D341Med (cell line): ENCODE measurements around the gene FIGN.
A peak's percentile ranks its signal among the peaks of the same experiment; 100 is the strongest.

Experiments used
- DNase-seq: peaks from one replicate; pipeline ENCODE4 v3.0.0; 2012; ENCODE audit warnings: low spot score

FIGN gene

GRCh38 chr2:163735685-163736432, at the start of gene FIGN:
FIGN (minus strand) TSS chr2:163736008; CDS start chr2:163734927, 1,081 bp downstream.
- DNase-seq: peak; percentile 76

GRCh38 chr2:163785162-163785561, 49.4 kb upstream of the FIGN start:
- DNase-seq: no peak

DNA sequence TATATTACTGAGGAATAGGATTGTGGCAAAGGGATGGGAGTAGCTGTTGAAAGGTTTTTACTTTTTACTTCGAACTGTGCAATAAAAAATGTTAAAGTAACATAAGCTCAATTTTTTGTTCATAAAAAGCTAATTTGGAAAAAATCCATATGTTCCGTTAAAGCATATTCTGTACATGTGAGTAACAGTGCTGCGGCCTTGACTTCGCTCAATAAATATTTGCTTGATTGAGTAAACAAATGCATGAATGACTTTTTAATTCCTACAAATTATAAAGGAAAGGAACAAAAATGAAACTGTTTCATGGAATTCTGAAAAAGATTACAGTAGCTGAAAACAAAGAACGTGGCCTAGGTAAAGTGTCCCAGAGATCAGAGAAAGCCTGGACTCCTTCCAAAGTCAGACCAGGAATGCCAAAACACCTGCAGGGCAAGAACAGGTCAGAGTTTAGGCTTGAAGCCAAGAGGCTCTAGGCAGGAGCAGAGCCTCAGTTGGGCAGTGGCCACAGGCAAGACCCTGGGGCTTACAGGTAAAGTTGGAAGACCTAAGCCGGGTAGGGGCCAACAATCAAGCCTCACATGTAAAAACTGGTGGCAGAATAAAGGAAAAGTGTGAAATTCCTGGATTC, 44.3 kb upstream of the FIGN start:
- no peak for DNase-seq

DNA sequence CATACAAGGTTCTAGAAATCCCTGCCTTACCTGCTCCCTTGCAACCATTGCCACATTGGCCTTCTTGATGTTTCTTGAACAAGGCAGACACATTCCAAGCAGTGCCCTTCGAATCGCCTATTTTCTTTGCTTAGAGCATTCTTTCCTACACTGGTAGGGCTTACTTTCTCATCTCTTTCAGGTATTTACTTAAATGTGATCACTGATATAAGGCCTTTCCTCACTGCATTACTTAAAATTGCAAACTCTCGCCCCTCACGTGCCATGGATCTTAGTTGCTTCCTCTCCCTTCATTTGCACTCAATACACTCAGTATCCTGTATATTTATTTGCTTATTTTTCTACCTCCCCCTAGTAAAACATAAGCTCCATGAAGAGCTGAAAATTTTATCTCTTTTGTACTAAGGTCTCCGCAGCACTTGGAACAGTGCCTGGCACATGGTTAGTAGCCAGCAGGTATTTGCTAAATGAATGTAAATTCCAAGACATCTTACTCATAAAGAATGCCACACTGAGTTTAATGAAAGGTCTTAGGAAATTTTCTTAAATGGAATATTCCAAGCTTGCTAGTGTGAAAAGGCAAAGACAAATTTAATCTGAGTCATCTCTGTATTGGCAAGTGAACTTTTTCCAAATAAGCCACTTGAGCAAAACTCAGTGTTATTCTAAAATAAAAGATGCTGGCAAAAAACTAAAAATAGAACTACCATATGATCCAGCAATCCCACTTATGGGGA, 42.4 kb upstream of the FIGN start:
- no peak for DNase-seq

DNA sequence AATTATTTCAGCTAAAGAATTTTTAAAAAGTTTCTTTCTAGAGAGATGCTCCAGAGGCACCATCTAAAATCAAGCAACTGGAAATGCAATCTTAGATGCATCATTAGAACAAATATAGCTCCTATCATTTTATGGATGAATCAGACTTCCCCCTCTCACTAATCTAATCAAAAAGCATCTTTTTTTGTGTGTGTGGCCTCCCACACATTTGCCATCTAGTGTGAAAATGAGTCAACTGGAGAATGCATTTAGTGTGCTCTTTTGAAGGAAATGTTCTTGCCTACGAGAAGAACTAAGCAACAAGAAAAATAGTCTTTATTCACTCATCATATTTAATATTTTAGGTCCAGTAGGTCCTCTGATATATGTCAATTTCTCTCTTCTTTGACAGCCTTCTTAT, 39.5 kb upstream of the FIGN start:
- no peak for DNase-seq

DNA sequence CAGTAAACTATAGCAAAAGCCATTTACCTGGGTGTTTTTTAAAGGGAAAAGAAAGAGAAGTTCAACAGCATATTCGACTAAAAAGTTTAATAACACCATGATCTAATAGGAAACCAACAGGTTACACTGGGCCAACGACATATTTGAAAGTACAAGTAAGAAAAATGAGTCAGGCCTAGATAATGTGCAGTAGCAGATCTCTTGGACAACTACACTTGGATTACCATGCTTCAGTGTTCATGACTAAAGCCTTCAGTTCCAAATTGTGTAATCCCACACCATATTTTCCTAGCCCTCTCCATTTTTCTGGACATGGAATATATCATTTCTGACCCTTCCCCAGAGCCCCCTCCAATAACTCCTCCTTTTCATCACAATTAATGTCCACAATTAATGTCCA, 39.1 kb upstream of the FIGN start:
- DNase-seq: no peak

GRCh38 chr2:163773276-163773675, 37.5 kb upstream of the FIGN start:
- no peak for DNase-seq

DNA sequence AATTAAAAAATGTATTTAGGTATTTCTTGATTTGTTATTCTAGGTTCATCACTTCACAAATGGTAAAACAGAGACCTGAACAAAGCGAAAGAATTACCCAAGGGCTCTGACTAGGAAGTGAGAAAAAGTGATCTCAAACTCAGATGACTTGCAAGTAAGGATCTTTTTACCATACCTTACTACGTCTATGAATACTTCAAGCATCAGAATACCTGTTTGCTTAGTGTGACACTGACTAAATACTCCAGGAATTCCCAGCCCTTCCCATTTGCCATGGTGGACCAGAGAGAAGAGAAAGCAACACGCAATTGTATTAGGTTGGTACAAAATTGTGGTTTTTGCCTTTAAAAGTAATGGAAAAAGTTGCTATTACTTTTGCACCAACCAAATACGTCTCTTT, 35.8 kb upstream of the FIGN start:
- no peak for DNase-seq

GRCh38 chr2:163768881-163769695, 33.3 kb upstream of the FIGN start:
- no peak for DNase-seq

GRCh38 chr2:163767097-163767496, 31.3 kb upstream of the FIGN start:
- DNase-seq: no peak

DNA sequence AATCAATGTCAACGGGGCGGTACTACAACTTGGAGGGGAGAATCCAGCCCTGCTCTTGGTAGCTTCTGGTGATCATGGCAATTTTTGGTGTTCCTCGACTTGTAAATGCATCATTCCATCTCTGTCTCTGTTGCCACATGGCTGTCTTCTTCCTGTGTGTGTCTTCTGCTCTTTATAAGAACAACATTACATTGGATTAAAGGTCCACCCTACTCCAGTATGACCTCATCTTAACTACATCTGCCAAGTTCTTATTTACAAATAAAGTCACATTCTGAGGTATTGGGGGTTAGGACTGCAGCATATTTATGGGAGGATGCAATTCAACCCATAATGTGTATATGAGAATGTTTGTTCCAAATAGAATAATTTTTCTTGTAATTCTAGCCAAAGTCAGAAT, 28.8 kb upstream of the FIGN start:
- no peak for DNase-seq

GRCh38 chr2:163759013-163759412, 23.2 kb upstream of the FIGN start:
- no peak for DNase-seq

DNA sequence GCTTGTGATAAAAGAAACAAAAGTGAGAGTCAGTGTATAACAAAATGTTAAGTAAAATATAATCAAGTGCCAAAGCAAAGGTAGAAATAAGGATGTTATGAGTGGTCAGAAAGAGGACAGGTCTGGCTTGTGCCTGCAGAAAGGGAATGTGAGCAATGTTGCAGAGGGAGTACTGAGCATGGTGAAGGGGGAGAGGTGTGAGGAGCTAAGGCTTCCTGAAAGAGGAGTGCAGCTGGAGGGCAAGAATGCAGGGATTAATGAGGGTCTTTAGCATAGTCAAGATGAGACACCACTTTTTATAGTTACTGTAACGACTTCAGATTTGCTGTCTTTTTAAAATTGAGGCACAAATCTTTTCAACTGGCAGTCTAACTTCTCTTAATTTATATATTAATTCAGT, 22.0 kb upstream of the FIGN start:
- DNase-seq: no peak

DNA sequence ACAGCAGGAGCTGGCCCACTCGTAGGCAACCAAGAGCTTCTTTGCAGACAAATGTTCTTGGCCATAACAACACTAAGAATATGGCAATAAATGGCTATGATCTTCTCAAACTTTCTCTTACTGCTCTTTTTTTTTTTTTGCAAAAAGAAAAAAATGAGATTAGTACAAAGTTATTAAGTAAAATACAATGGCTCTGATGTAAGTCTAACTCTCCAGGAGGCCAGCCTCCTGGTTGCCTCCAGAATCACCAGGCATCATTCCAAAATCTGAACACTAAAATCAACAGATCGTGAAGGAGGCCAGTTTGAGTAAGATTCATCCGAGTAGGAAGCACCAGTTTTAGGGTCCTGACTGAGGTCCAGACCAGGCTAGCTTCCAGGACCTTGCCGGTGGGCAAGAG, 20.8 kb upstream of the FIGN start:
- no peak for DNase-seq

GRCh38 chr2:163755366-163755765, 19.6 kb upstream of the FIGN start:
- no peak for DNase-seq

- no peak for DNase-seq
Measured at GRCh38 chr2:163753726-163754125, 17.9 kb upstream of the FIGN start.

GRCh38 chr2:163752267-163752666, 16.5 kb upstream of the FIGN start:
- DNase-seq: no peak

- DNase-seq: no peak
Measured at GRCh38 chr2:163751696-163752095, 15.9 kb upstream of the FIGN start.

DNA sequence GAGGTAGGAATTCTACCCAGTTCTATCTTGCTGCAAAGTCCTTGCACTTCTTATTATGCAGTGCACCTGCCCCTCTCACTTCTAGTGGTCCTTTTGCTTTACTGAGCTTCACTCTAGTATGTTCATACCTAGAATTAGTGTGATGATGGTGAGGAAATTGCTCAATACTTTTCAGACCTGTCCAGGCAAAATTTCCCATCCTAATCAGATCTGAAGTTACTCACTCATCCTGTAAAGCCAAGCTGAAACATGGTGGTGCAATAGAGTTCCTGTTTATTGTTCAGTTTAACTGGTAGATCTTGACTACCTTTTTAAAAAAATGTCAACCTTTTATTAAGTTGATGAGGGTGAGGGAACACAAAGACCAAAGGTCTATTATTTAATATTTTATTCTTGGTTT, 12.6 kb upstream of the FIGN start:
- DNase-seq: no peak

DNA sequence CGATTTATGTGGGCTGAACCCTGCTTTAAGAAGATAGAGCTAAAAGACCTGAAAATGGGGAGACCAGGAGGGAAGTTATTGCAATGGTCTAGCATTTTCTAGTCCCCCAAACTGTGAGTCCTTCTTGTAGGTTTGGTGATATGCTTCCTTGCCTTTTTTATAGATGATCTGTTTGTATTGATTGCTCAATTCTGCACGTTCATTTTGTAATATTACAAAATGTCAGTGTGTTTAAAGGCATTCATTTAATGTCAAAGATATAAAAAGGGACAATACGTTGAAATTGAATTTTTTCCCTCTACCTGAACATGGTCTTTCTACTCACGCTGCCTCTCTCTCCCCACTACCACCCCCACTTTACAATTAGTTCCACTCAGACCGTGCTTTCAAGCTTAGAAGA, 5.6 kb upstream of the FIGN start:
- no peak for DNase-seq

DNA sequence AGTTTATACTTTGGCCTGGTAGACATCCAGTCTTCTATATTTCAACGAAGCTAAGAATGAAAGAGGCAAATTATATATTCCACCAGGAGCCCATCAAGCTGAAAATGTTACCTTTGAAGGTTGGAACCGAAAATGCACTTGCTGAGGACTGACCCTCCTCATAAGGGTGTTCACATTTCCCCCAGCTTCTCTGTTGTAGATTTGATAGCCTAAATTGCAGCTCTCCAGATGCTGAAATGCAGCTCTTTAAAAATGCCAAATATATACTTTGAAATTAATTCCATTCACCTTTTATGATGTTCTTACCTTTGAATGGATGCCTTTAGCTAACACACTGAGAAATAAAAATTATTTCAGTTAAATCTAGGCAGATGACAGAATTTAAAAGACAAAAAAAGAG, 1.8 kb upstream of the FIGN start:
- DNase-seq: no peak

GRCh38 chr2:163737190-163737439, 1.3 kb upstream of the FIGN start:
- DNase-seq: no peak
